DOHH2 (cell line): Measurements from ENCODE around the gene SLC6A9.

ENCODE experiments used
- H3F3A ChIP-seq: fragments of 200-600 bp; sonication (generic), shearing (Covaris generic); 2 replicates; pipeline ENCODE4 v1.6.0; 2016; ENCODE audit warnings: antibody characterized with exemption, mild to moderate bottlenecking; ENCODE audit not compliant: control insufficient read depth, insufficient read depth
- H3K27ac ChIP-seq: fragments of 200-600 bp; sonication (generic); 2 replicates; pipeline ENCODE4 v1.5.1; 2014; ENCODE audit warnings: low read depth, mild to moderate bottlenecking, low read length, moderate library complexity
- H3K27me3 ChIP-seq: fragments of 200-600 bp; sonication (generic); 2 replicates; pipeline ENCODE4 v1.6.1; 2014; ENCODE audit warnings: mild to moderate bottlenecking, low read length, mixed read lengths; ENCODE audit not compliant: control insufficient read depth
- H3K36me3 ChIP-seq: fragments of 200-600 bp; sonication (generic); 2 replicates; pipeline ENCODE4 v1.6.1; 2014; ENCODE audit warnings: mild to moderate bottlenecking, low read length, moderate library complexity, mixed read lengths; ENCODE audit not compliant: control insufficient read depth
- H3K4me1 ChIP-seq: fragments of 200-600 bp; sonication (generic); 2 replicates; pipeline ENCODE4 v1.6.1; 2014; ENCODE audit warnings: mild to moderate bottlenecking, low read length, mixed read lengths; ENCODE audit not compliant: control insufficient read depth
- H3K4me2 ChIP-seq: fragments of 200-600 bp; sonication (generic); 2 replicates; pipeline ENCODE4 v1.6.0; 2014; ENCODE audit warnings: mild to moderate bottlenecking, low read length, moderate library complexity
- H3K4me3 ChIP-seq: fragments of 200-600 bp; sonication (generic); 2 replicates; pipeline ENCODE4 v1.5.1; 2014; ENCODE audit warnings: mild to moderate bottlenecking, low read length, mixed read lengths
- H3K79me2 ChIP-seq: fragments of 200-600 bp; sonication (generic); 2 replicates; pipeline ENCODE4 v1.6.1; 2014; ENCODE audit warnings: mild to moderate bottlenecking, low read length, mixed read lengths; ENCODE audit not compliant: control insufficient read depth
- H3K9me2 ChIP-seq: fragments of 200-600 bp; sonication (generic); replicated peaks from 2 replicates; pipeline ENCODE4 v1.6.1; 2014; ENCODE audit warnings: mild to moderate bottlenecking, low read length, mixed read lengths; ENCODE audit not compliant: control insufficient read depth
- H3K9me3 ChIP-seq: fragments of 200-600 bp; sonication (generic); 2 replicates; pipeline ENCODE4 v1.6.1; 2014; ENCODE audit warnings: antibody characterized with exemption, low read length, mixed read lengths; ENCODE audit not compliant: control insufficient read depth, insufficient read depth
- H4K20me1 ChIP-seq: fragments of 200-600 bp; sonication (generic); 2 replicates; pipeline ENCODE4 v1.6.0; 2014; ENCODE audit warnings: low read depth, mild to moderate bottlenecking, antibody characterized with exemption, low read length, moderate library complexity; ENCODE audit not compliant: control insufficient read depth, insufficient read depth
- CTCF ChIP-seq: fragments of 200-600 bp; sonication (generic); IDR thresholded peaks from one replicate; pipeline ENCODE4 v1.5.1; 2014; ENCODE audit warnings: antibody characterized with exemption, mild to moderate bottlenecking, low read depth, low read length; ENCODE audit not compliant: poor library complexity, severe bottlenecking
- EZH2phosphoT487 ChIP-seq: fragments of 200-600 bp; sonication (generic); IDR thresholded peaks from 2 replicates; pipeline ENCODE4 v1.6.1; 2017; ENCODE audit warnings: borderline replicate concordance, mild to moderate bottlenecking, antibody characterized with exemption, low read length, moderate library complexity, mixed read lengths

Gene SLC6A9

GRCh38 chr1:43961692-43962091, 69.6 kb downstream of the SLC6A9 start:
- peaks cover 24% of the 10 kb centered on the region for H3K36me3 ChIP-seq

GRCh38 chr1:43960798-43961197, 70.5 kb downstream of the SLC6A9 start:
- peaks cover 29% of the 10 kb centered on the region for H3K36me3 ChIP-seq
- H3K4me1 ChIP-seq: no peaks in the 10 kb centered on the region
- no peaks in the 10 kb centered on the region for H3K9me2 ChIP-seq
- no peak overlapping the region for H3K27ac ChIP-seq
- no peaks in the 10 kb centered on the region for H3K27me3 ChIP-seq
- H3K9me3 ChIP-seq: no peaks in the 10 kb centered on the region
- no peaks in the 10 kb centered on the region for H3K79me2 ChIP-seq
- TF ChIP-seq CTCF (no peak), EZH2phosphoT487 (no peak)
- H3K4me3 ChIP-seq: no peak overlapping the region
- no peaks in the 10 kb centered on the region for H3F3A ChIP-seq
- no peaks in the 10 kb centered on the region for H4K20me1 ChIP-seq
- H3K4me2 ChIP-seq: no peak overlapping the region

More at GRCh38 chr1:43961692-43962091, 69.6 kb downstream of the SLC6A9 start:
- Histone ChIP-seq H3K4me2 (no peak overlapping the region), H3K9me2 (no peaks in the 10 kb centered on the region), H4K20me1 (no peaks in the 10 kb centered on the region), H3K4me3 (no peak overlapping the region), H3K79me2 (no peaks in the 10 kb centered on the region), H3F3A (no peaks in the 10 kb centered on the region), H3K4me1 (no peaks in the 10 kb centered on the region), H3K27ac (no peak overlapping the region), H3K9me3 (no peaks in the 10 kb centered on the region), H3K27me3 (no peaks in the 10 kb centered on the region)
- TF ChIP-seq EZH2phosphoT487: no peak
- TF ChIP-seq CTCF: no peak

GRCh38 chr1:43958351-43959255, 72.7 kb downstream of the SLC6A9 start:
- TF ChIP-seq CTCF: no peak
- peaks cover 29% of the 10 kb centered on the region for H3K36me3 ChIP-seq

More at GRCh38 chr1:43958351-43959255, 72.7 kb downstream of the SLC6A9 start:
- Histone ChIP-seq H3K27ac (no peak overlapping the region), H3K4me2 (no peak overlapping the region), H3K4me3 (no peak overlapping the region), H3K9me2 (no peaks in the 10 kb centered on the region), H3F3A (no peaks in the 10 kb centered on the region), H3K27me3 (no peaks in the 10 kb centered on the region), H4K20me1 (no peaks in the 10 kb centered on the region), H3K4me1 (no peaks in the 10 kb centered on the region), H3K9me3 (no peaks in the 10 kb centered on the region), H3K79me2 (peaks cover 5% of the 10 kb centered on the region; the same call in 1 of the 2 replicates)
